Measurements from ENCODE around the gene UNC13D.
A peak's percentile ranks its signal among the peaks of the same experiment; 100 is the strongest.

GRCh38 chr17:75872434-75873351 lies 28.5 kb upstream of the UNC13D start:
- TF ChIP-seq POLR2AphosphoS5 (IDR thresholded peaks at IDR 0.05) = peak; percentile 58 to 79 (median 71)
- no peak for TF ChIP-seq CTCF (IDR thresholded peaks at IDR 0.05 in 8 of 11, conservative IDR thresholded peaks at IDR 0.05 in 3 of 11)
- TF ChIP-seq POLR2A (IDR thresholded peaks at IDR 0.05) = no peak
